ENCODE measurements around the gene RNF40.

The RNF40 gene

DNA sequence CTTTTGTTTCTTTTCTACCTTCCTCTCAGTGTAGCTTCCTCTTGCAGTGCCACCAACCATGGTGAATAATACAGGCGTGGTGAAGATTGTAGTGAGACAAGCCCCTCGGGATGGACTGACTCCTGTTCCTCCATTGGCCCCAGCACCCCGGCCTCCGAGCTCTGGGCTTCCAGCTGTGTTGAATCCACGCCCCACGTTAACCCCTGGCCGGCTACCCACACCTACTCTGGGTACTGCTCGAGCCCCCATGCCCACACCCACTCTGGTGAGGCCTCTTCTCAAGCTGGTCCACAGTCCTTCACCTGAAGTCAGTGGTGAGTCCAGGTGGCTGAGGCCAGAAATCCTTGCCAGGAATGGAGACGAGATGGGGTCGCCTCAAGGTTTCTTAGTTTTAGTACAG lies 39.2 kb upstream of the RNF40 start:
- H3K4me1 ChIP-seq (ENCODE audit: low read length), result no peaks in the 10 kb centered on the region
- no peak overlapping the region for H3K9ac ChIP-seq (ENCODE audit: low read length)
- no peaks in the 10 kb centered on the region for H4K20me1 ChIP-seq (ENCODE audit: insufficient read depth, low read length)
- no peaks in the 10 kb centered on the region for H3K27me3 ChIP-seq (replicated peaks; ENCODE audit: insufficient read depth, low read length)
- TF ChIP-seq EZH2 (optimal IDR thresholded peaks at IDR 0.05; ENCODE audit: low read depth, low read length), result no peak
- no peak for TF ChIP-seq EZH2phosphoT487 (IDR thresholded peaks at IDR 0.05; ENCODE audit: low read length)
- TF ChIP-seq, protein P1, sequence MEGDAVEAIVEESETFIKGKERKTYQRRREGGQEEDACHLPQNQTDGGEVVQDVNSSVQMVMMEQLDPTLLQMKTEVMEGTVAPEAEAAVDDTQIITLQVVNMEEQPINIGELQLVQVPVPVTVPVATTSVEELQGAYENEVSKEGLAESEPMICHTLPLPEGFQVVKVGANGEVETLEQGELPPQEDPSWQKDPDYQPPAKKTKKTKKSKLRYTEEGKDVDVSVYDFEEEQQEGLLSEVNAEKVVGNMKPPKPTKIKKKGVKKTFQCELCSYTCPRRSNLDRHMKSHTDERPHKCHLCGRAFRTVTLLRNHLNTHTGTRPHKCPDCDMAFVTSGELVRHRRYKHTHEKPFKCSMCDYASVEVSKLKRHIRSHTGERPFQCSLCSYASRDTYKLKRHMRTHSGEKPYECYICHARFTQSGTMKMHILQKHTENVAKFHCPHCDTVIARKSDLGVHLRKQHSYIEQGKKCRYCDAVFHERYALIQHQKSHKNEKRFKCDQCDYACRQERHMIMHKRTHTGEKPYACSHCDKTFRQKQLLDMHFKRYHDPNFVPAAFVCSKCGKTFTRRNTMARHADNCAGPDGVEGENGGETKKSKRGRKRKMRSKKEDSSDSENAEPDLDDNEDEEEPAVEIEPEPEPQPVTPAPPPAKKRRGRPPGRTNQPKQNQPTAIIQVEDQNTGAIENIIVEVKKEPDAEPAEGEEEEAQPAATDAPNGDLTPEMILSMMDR (IDR thresholded peaks at IDR 0.05; ENCODE audit: low read length), result no peak
- no peak overlapping the region for H3K4me2 ChIP-seq (ENCODE audit: low read depth, low read length)
- H2AFZ ChIP-seq (ENCODE audit: low read length), result no peak overlapping the region
- H3K4me3 ChIP-seq (ENCODE audit: low read length), result no peak overlapping the region
- peaks cover 68% of the 10 kb centered on the region for H3K79me2 ChIP-seq (ENCODE audit: low read length)
- H3F3A ChIP-seq (ENCODE audit: insufficient read depth, low read length), result 0 out of 2 replicates have a peak, but pooled peaks cover 3% of the 10 kb centered on the region
- peaks cover 19% of the 10 kb centered on the region for H3K36me3 ChIP-seq (replicated peaks; ENCODE audit: insufficient read depth, low read length)
- no peak overlapping the region for H3K27ac ChIP-seq (ENCODE audit: low read length)
- H3K9me2 ChIP-seq (replicated peaks; ENCODE audit: insufficient read depth, low read length), result no peaks in the 10 kb centered on the region
- no peak for DNase-seq
- H3K9me3 ChIP-seq (replicated peaks; ENCODE audit: insufficient read depth, low read length), result no peaks in the 10 kb centered on the region

GRCh38 chr16:30723725-30724355 lies 38.3 kb upstream of the RNF40 start:
- Histone ChIP-seq H3K27me3 (replicated peaks; ENCODE audit: insufficient read depth, low read length) (no peaks in the 10 kb centered on the region), H3K4me1 (ENCODE audit: low read length) (no peaks in the 10 kb centered on the region), H2AFZ (ENCODE audit: low read length) (no peak overlapping the region), H3K9me2 (replicated peaks; ENCODE audit: insufficient read depth, low read length) (no peaks in the 10 kb centered on the region), H3K9ac (ENCODE audit: low read length) (no peak overlapping the region), H3K4me3 (ENCODE audit: low read length) (no peak overlapping the region), H4K20me1 (ENCODE audit: insufficient read depth, low read length) (no peaks in the 10 kb centered on the region), H3K9me3 (replicated peaks; ENCODE audit: insufficient read depth, low read length) (no peaks in the 10 kb centered on the region), H3K4me2 (ENCODE audit: low read depth, low read length) (no peak overlapping the region), H3F3A (ENCODE audit: insufficient read depth, low read length) (0 out of 2 replicates have a peak, but pooled peaks cover 3% of the 10 kb centered on the region), H3K79me2 (ENCODE audit: low read length) (peaks cover 70% of the 10 kb centered on the region), H3K36me3 (replicated peaks; ENCODE audit: insufficient read depth, low read length) (peaks cover 19% of the 10 kb centered on the region), H3K27ac (ENCODE audit: low read length) (no peak overlapping the region)
- no peak for DNase-seq
- TF ChIP-seq, protein P1 (IDR thresholded peaks at IDR 0.05; ENCODE audit: low read length), result no peak
- TF ChIP-seq EZH2 (optimal IDR thresholded peaks at IDR 0.05; ENCODE audit: low read depth, low read length) (no peak), EZH2phosphoT487 (IDR thresholded peaks at IDR 0.05; ENCODE audit: low read length) (no peak)

GRCh38 chr16:30724641-30725417 lies 37.3 kb upstream of the RNF40 start:
- Histone ChIP-seq H3K4me1 (ENCODE audit: low read length) (no peaks in the 10 kb centered on the region), H3K9ac (ENCODE audit: low read length) (no peak overlapping the region), H3K36me3 (replicated peaks; ENCODE audit: insufficient read depth, low read length) (peaks cover 23% of the 10 kb centered on the region), H3K79me2 (ENCODE audit: low read length) (peaks cover 69% of the 10 kb centered on the region), H3K9me2 (replicated peaks; ENCODE audit: insufficient read depth, low read length) (no peaks in the 10 kb centered on the region), H3K27me3 (replicated peaks; ENCODE audit: insufficient read depth, low read length) (no peaks in the 10 kb centered on the region), H3K4me3 (ENCODE audit: low read length) (no peak overlapping the region), H3K27ac (ENCODE audit: low read length) (no peak overlapping the region), H4K20me1 (ENCODE audit: insufficient read depth, low read length) (no peaks in the 10 kb centered on the region), H3K9me3 (replicated peaks; ENCODE audit: insufficient read depth, low read length) (no peaks in the 10 kb centered on the region), H3K4me2 (ENCODE audit: low read depth, low read length) (no peak overlapping the region), H3F3A (ENCODE audit: insufficient read depth, low read length) (0 out of 2 replicates have a peak, but pooled peaks cover 3% of the 10 kb centered on the region), H2AFZ (ENCODE audit: low read length) (no peak overlapping the region)
- no peak for DNase-seq
- TF ChIP-seq EZH2phosphoT487 (IDR thresholded peaks at IDR 0.05; ENCODE audit: low read length), result no peak
- no peak for TF ChIP-seq EZH2 (optimal IDR thresholded peaks at IDR 0.05; ENCODE audit: low read depth, low read length)
- TF ChIP-seq, protein P1 (IDR thresholded peaks at IDR 0.05; ENCODE audit: low read length), result no peak

Data from MM.1S (cell line).